Ecto neural progenitor cell (in vitro differentiated cells): ENCODE data around the gene LCN2.
"Not testable (repeated sequence)": the region's sequence is repeated elsewhere in the genome, so short reads cannot be mapped to it uniquely, and the experiment has no call there.

Source experiments
- DNase-seq: peaks from one replicate; pipeline ENCODE4 v3.0.0-alpha.2; 2018; ENCODE audit warnings: low spot score

The LCN2 gene

GRCh38 chr9:128149001-128149701 is at the start of gene LCN2:
Gene LCN2, plus strand, starts transcription at chr9:128149453. Its CDS starts 73 bp downstream, at chr9:128149526.
- DNase-seq, result no peak

GRCh38 chr9:128099932-128100491 is 49.2 kb upstream of the LCN2 start:
- no peak for DNase-seq

GRCh38 chr9:128100581-128100980 is 48.7 kb upstream of the LCN2 start:
- no peak for DNase-seq

- no peak for DNase-seq
Measured at GRCh38 chr9:128101231-128101661, 48.0 kb upstream of the LCN2 start.

- no peak for DNase-seq
Measured at GRCh38 chr9:128101690-128102089, 47.6 kb upstream of the LCN2 start.

- no peak for DNase-seq
Measured at GRCh38 chr9:128102196-128102595, 47.1 kb upstream of the LCN2 start.

GRCh38 chr9:128102861-128103588 is 46.2 kb upstream of the LCN2 start:
- no peak for DNase-seq

- DNase-seq, result no peak
Measured at GRCh38 chr9:128103589-128103962, 45.7 kb upstream of the LCN2 start.

- no peak for DNase-seq
Measured at GRCh38 chr9:128104171-128104618, 45.1 kb upstream of the LCN2 start.

GRCh38 chr9:128105538-128106175 is 43.6 kb upstream of the LCN2 start:
- DNase-seq, result no peak

GRCh38 chr9:128106181-128106939 is 42.9 kb upstream of the LCN2 start:
- no peak for DNase-seq

GRCh38 chr9:128106940-128107467 is 42.2 kb upstream of the LCN2 start:
- no peak for DNase-seq

- no peak for DNase-seq
Measured at GRCh38 chr9:128107468-128108268, 41.6 kb upstream of the LCN2 start.

- DNase-seq, result no peak
Measured at GRCh38 chr9:128108269-128109049, 40.8 kb upstream of the LCN2 start.

GRCh38 chr9:128109050-128109709 is 40.1 kb upstream of the LCN2 start:
- DNase-seq, result no peak

GRCh38 chr9:128111726-128112125 is 37.5 kb upstream of the LCN2 start:
- not testable (repeated sequence) for DNase-seq

GRCh38 chr9:128113526-128114325 is 35.5 kb upstream of the LCN2 start:
- DNase-seq, result no peak

- DNase-seq, result no peak
Measured at GRCh38 chr9:128114326-128115186, 34.7 kb upstream of the LCN2 start.
